DND-41 (cell line): Measurements from ENCODE around the gene HSPA1A.

ENCODE experiments used
- EZH2 ChIP-seq: IDR thresholded peaks from 3 replicates; pipeline ENCODE4 v1.6.1; 2012; ENCODE audit warnings: borderline replicate concordance, low read depth, mild to moderate bottlenecking, moderate library complexity, low read length, inconsistent platforms; ENCODE audit not compliant: severe bottlenecking
- TF ChIP-seq, protein P1 (sequence below): IDR thresholded peaks from 2 replicates; pipeline ENCODE4 v1.5.1; 2012; ENCODE audit warnings: borderline replicate concordance, low read length, moderate library complexity, mild to moderate bottlenecking; ENCODE audit not compliant: poor library complexity, severe bottlenecking; ENCODE audit errors: extremely low read depth

DNA sequence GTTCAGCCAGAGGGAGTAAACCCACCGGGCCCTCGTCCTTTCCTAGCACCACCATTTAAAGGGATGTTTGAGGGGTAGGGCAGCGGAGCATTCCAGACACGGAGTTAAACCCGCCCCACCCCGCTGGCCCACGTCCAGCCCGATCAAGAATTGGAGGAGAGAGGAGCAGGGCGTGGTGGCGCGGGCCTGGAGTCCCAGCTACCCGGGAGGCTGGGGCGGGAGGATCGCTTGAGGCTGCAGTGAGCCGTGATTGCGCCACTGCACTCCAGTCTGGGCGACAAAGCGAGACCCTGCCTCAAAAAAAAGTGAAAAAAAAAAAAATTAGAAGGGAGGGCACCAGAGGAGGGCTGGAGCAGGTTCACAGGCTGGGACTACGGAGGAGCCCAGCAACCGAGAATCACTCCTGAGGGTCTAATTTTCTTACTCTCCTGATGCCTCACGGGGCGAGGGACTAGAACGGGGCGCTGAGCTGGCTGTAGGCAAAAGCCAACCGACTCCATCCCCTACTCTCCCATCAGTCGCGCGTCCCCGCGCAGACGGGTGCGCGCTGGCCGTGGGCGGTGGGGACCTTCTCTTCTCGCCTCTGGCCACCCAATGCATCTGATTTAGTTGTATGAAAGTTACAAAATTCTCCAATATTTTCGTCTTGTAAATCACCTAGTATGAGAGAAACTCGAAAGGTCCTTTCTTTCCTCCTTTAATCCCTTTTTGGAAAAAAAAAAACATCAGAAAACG, 6.1 kb downstream of the HSPA1A start:
- TF ChIP-seq, protein P1, sequence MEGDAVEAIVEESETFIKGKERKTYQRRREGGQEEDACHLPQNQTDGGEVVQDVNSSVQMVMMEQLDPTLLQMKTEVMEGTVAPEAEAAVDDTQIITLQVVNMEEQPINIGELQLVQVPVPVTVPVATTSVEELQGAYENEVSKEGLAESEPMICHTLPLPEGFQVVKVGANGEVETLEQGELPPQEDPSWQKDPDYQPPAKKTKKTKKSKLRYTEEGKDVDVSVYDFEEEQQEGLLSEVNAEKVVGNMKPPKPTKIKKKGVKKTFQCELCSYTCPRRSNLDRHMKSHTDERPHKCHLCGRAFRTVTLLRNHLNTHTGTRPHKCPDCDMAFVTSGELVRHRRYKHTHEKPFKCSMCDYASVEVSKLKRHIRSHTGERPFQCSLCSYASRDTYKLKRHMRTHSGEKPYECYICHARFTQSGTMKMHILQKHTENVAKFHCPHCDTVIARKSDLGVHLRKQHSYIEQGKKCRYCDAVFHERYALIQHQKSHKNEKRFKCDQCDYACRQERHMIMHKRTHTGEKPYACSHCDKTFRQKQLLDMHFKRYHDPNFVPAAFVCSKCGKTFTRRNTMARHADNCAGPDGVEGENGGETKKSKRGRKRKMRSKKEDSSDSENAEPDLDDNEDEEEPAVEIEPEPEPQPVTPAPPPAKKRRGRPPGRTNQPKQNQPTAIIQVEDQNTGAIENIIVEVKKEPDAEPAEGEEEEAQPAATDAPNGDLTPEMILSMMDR: no peak
- no peak for TF ChIP-seq EZH2
